GM23338 (cell line): ENCODE results near the gene PSMG2. TPM values are rescaled to one million over a fixed set of nuclear protein-coding genes. Genes with fewer than 3 reads are reported as not detected.

Experiments
- ATAC-seq: fragments of 200-7000 bp; cut with Tn5 transposase; 3 replicates; pipeline ENCODE4 v1.9.1; 2020
- DNase-seq: peaks from one replicate; pipeline ENCODE4 v3.0.0-alpha.2; 2015; ENCODE audit warnings: low spot score
- H2AFZ ChIP-seq: fragments of 200-600 bp; sonication (generic); 2 replicates; pipeline ENCODE4 v1.8.0; 2016; ENCODE audit warnings: antibody characterized with exemption, mild to moderate bottlenecking, moderate library complexity
- H3F3A ChIP-seq: fragments of 200-600 bp; sonication (generic); replicated peaks from 2 replicates; pipeline ENCODE4 v1.8.0; 2017; ENCODE audit warnings: antibody characterized with exemption, mixed run types, low read depth
- H3K27ac ChIP-seq: fragments of 200-600 bp; sonication (generic); 2 replicates; pipeline ENCODE4 v1.6.1; 2016; ENCODE audit warnings: low read depth
- H3K27me3 ChIP-seq: fragments of 200-600 bp; sonication (generic); 2 replicates; pipeline ENCODE4 v1.8.0; 2016; ENCODE audit warnings: mild to moderate bottlenecking, mixed run types, moderate library complexity; ENCODE audit not compliant: insufficient read depth
- H3K36me3 ChIP-seq: fragments of 200-600 bp; sonication (generic); 2 replicates; pipeline ENCODE4 v1.8.0; 2016; ENCODE audit warnings: mild to moderate bottlenecking; ENCODE audit not compliant: insufficient read depth
- H3K4me1 ChIP-seq: fragments of 200-600 bp; sonication (generic); 2 replicates; pipeline ENCODE4 v1.8.0; 2016; ENCODE audit warnings: mild to moderate bottlenecking, moderate library complexity; ENCODE audit not compliant: insufficient read depth
- H3K4me2 ChIP-seq: fragments of 200-600 bp; sonication (generic); 2 replicates; pipeline ENCODE4 v1.7.1; 2017; ENCODE audit warnings: mixed run types
- H3K4me3 ChIP-seq: fragments of 200-600 bp; sonication (generic); 2 replicates; pipeline ENCODE4 v1.6.1; 2016; ENCODE audit warnings: mixed run types
- H3K79me2 ChIP-seq: fragments of 200-600 bp; sonication (generic); replicated peaks from 2 replicates; pipeline ENCODE4 v1.8.0; 2017; ENCODE audit warnings: mild to moderate bottlenecking; ENCODE audit not compliant: insufficient read depth
- H3K9me2 ChIP-seq: fragments of 200-600 bp; sonication (generic); 2 replicates; pipeline ENCODE4 v1.8.0; 2017; ENCODE audit not compliant: insufficient read depth
- H4K20me1 ChIP-seq: fragments of 200-600 bp; sonication (generic); replicated peaks from 2 replicates; pipeline ENCODE4 v1.8.0; 2017; ENCODE audit warnings: mild to moderate bottlenecking; ENCODE audit not compliant: insufficient read depth
- H3K27ac Mint-ChIP-seq: 2 replicates; pipeline ENCODE4 v1.8.0; 2020; ENCODE audit warnings: inconsistent platforms, mild to moderate bottlenecking, moderate library complexity, mixed read lengths
- H3K27me3 Mint-ChIP-seq: 3 replicates; pipeline ENCODE4 v1.8.0; 2022; ENCODE audit warnings: low read depth, mild to moderate bottlenecking, moderate library complexity, mixed read lengths, inconsistent platforms; ENCODE audit not compliant: insufficient read depth, poor library complexity
- H3K36me3 Mint-ChIP-seq: 3 replicates; pipeline ENCODE4 v1.8.0; 2021; ENCODE audit warnings: low read depth, mild to moderate bottlenecking, inconsistent platforms, moderate library complexity, mixed read lengths
- H3K4me1 Mint-ChIP-seq: 3 replicates; pipeline ENCODE4 v1.8.0; 2020; ENCODE audit warnings: mild to moderate bottlenecking, inconsistent platforms, mixed read lengths
- H3K4me3 Mint-ChIP-seq: 3 replicates; pipeline ENCODE4 v1.8.0; 2021; ENCODE audit warnings: moderate library complexity, mild to moderate bottlenecking, inconsistent platforms, mixed read lengths
- H3K9me3 Mint-ChIP-seq: 3 replicates; pipeline ENCODE4 v1.8.0; 2020; ENCODE audit warnings: moderate library complexity, mild to moderate bottlenecking, inconsistent platforms, mixed read lengths
- CREB1 ChIP-seq: fragments of 250-450 bp; sonication (Bioruptor Pico); IDR thresholded peaks from 2 replicates; pipeline ENCODE4 v1.5.0; 2020; ENCODE audit warnings: low read depth, mild to moderate bottlenecking, moderate library complexity
- EZH2 ChIP-seq: fragments of 200-600 bp; sonication (generic); IDR thresholded peaks from one replicate; pipeline ENCODE4 v1.8.0; 2017; ENCODE audit warnings: antibody characterized with exemption, mild to moderate bottlenecking, low read depth; ENCODE audit not compliant: unreplicated experiment
- JUNB ChIP-seq: IDR thresholded peaks from one replicate; pipeline ENCODE4 v1.6.1; 2016; ENCODE audit warnings: antibody characterized with exemption; ENCODE audit not compliant: unreplicated experiment
- NANOG ChIP-seq: IDR thresholded peaks from 2 replicates; pipeline ENCODE4 v1.6.1; 2016; ENCODE audit warnings: antibody characterized with exemption, borderline replicate concordance
- POLR2AphosphoS5 ChIP-seq: IDR thresholded peaks from 2 replicates; pipeline ENCODE4 v1.6.1; 2016; ENCODE audit warnings: antibody characterized with exemption, low read depth
- STAT1 ChIP-seq: IDR thresholded peaks from one replicate; pipeline ENCODE4 v1.6.1; 2016; ENCODE audit warnings: antibody characterized with exemption; ENCODE audit not compliant: unreplicated experiment
- ZNF114 ChIP-seq: fragments of 250-450 bp; sonication (Bioruptor Pico); IDR thresholded peaks from 2 replicates; pipeline ENCODE4 v1.5.0; 2020; ENCODE audit warnings: mild to moderate bottlenecking, moderate library complexity
- ZNF331 ChIP-seq: fragments of 250-450 bp; sonication (Bioruptor Pico); IDR thresholded peaks from 2 replicates; pipeline ENCODE4 v1.5.0; 2020; ENCODE audit warnings: low read depth, mild to moderate bottlenecking, moderate library complexity
- polyA plus RNA-seq: library from polyadenylated mRNA; unstranded; fragments of >200 nt; fragmentation: Nextera tagmentation; extraction: Ambion mirVana; gene quantifications from 2 replicates; pipeline ENCODE4 v1.2.1, GENCODE V29; 2016
- total RNA-seq: library from RNA; depleted of rRNA; stranded (reverse); fragments of >200 nt; shearing (Covaris generic); gene quantifications from 2 replicates; pipeline ENCODE4 v1.2.3, GENCODE V29; 2014
- TF ChIP-seq, protein P1 (sequence below): IDR thresholded peaks from one replicate; pipeline ENCODE4 v1.6.1; 2018; ENCODE audit warnings: antibody characterized with exemption; ENCODE audit not compliant: unreplicated experiment
- TF ChIP-seq, protein P2 (sequence below), 2 experiments: fragments of 200-600 bp in 1 of 2; sonication (generic) in 1 of 2; conservative IDR thresholded peaks; 2 replicates each; pipeline versions ENCODE4 v1.5.1 to v1.6.1; 2016 to 2017; ENCODE audit warnings: antibody characterized with exemption in 2 of 2, low read depth in 2 of 2, mild to moderate bottlenecking in 2 of 2, moderate library complexity in 1 of 2
- TF ChIP-seq, protein P3 (sequence below): IDR thresholded peaks from 2 replicates; pipeline ENCODE4 v1.6.1; 2016; ENCODE audit warnings: antibody characterized with exemption

The PSMG2 gene
- total and polyA plus RNA-seq, 2 experiments from 2014 or later, result 87.8 to 151 TPM

DNA sequence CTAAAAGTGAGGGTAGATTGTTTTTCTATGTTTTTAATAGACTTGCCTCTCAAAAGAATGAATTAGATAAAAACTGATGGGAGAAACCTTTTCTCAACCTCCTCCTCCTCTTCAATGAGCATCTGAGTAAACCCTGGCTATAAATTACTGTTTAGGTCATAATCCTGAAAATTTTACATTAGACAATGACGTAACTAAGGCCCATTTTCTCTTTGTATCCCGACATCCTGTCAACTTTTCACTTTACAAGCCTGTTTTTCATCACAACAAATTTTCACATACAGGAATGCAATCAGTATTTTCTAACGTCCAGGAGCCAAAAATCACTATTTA, 46.3 kb upstream of the PSMG2 start:
- H3K79me2 ChIP-seq, result peaks cover 36% of the 10 kb centered on the region
- no peak for DNase-seq
- peaks cover 19% of the 10 kb centered on the region for H3K4me1 ChIP-seq
- H2AFZ ChIP-seq, result no peak overlapping the region
- peaks cover 3% of the 10 kb centered on the region; the same call in 1 of the 3 replicates for H3K36me3 Mint-ChIP-seq
- no peaks in the 10 kb centered on the region for H3K9me2 ChIP-seq
- H3K27ac ChIP-seq, result no peak overlapping the region
- H3K4me3 Mint-ChIP-seq, result peak overlapping the region; percentile 68
- H3K4me2 ChIP-seq, result peak overlapping the region; percentile 78
- H3K4me3 ChIP-seq, result peak overlapping the region; percentile 68
- H3K36me3 ChIP-seq, result no peaks in the 10 kb centered on the region
- no peaks in the 10 kb centered on the region; the same call in 1 of the 3 replicates for H3K9me3 Mint-ChIP-seq
- peaks cover 21% of the 10 kb centered on the region for H3K27me3 ChIP-seq
- H3K27ac Mint-ChIP-seq, result no peak overlapping the region
- ATAC-seq, result no peak
- peaks cover 26% of the 10 kb centered on the region for H3K27me3 Mint-ChIP-seq
- peaks cover 36% of the 10 kb centered on the region for H3K4me1 Mint-ChIP-seq
- peaks cover 7% of the 10 kb centered on the region for H3F3A ChIP-seq
- TF ChIP-seq EZH2 (no peak), ZNF114 (CRISPR knock-in tag) (no peak), NANOG (no peak), CREB1 (CRISPR knock-in tag) (no peak), ZNF331 (CRISPR knock-in tag) (no peak), JUNB (no peak), STAT1 (no peak), POLR2AphosphoS5 (no peak)
- TF ChIP-seq, protein P1, sequence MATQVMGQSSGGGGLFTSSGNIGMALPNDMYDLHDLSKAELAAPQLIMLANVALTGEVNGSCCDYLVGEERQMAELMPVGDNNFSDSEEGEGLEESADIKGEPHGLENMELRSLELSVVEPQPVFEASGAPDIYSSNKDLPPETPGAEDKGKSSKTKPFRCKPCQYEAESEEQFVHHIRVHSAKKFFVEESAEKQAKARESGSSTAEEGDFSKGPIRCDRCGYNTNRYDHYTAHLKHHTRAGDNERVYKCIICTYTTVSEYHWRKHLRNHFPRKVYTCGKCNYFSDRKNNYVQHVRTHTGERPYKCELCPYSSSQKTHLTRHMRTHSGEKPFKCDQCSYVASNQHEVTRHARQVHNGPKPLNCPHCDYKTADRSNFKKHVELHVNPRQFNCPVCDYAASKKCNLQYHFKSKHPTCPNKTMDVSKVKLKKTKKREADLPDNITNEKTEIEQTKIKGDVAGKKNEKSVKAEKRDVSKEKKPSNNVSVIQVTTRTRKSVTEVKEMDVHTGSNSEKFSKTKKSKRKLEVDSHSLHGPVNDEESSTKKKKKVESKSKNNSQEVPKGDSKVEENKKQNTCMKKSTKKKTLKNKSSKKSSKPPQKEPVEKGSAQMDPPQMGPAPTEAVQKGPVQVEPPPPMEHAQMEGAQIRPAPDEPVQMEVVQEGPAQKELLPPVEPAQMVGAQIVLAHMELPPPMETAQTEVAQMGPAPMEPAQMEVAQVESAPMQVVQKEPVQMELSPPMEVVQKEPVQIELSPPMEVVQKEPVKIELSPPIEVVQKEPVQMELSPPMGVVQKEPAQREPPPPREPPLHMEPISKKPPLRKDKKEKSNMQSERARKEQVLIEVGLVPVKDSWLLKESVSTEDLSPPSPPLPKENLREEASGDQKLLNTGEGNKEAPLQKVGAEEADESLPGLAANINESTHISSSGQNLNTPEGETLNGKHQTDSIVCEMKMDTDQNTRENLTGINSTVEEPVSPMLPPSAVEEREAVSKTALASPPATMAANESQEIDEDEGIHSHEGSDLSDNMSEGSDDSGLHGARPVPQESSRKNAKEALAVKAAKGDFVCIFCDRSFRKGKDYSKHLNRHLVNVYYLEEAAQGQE, result no peak
- TF ChIP-seq, protein P2, sequence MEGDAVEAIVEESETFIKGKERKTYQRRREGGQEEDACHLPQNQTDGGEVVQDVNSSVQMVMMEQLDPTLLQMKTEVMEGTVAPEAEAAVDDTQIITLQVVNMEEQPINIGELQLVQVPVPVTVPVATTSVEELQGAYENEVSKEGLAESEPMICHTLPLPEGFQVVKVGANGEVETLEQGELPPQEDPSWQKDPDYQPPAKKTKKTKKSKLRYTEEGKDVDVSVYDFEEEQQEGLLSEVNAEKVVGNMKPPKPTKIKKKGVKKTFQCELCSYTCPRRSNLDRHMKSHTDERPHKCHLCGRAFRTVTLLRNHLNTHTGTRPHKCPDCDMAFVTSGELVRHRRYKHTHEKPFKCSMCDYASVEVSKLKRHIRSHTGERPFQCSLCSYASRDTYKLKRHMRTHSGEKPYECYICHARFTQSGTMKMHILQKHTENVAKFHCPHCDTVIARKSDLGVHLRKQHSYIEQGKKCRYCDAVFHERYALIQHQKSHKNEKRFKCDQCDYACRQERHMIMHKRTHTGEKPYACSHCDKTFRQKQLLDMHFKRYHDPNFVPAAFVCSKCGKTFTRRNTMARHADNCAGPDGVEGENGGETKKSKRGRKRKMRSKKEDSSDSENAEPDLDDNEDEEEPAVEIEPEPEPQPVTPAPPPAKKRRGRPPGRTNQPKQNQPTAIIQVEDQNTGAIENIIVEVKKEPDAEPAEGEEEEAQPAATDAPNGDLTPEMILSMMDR (conservative IDR thresholded peaks at IDR 0.05; ENCODE audit: low read depth in 2 of 2), result no peak
- TF ChIP-seq, protein P3, sequence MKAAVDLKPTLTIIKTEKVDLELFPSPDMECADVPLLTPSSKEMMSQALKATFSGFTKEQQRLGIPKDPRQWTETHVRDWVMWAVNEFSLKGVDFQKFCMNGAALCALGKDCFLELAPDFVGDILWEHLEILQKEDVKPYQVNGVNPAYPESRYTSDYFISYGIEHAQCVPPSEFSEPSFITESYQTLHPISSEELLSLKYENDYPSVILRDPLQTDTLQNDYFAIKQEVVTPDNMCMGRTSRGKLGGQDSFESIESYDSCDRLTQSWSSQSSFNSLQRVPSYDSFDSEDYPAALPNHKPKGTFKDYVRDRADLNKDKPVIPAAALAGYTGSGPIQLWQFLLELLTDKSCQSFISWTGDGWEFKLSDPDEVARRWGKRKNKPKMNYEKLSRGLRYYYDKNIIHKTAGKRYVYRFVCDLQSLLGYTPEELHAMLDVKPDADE, result no peak
- H4K20me1 ChIP-seq, result peaks cover 5% of the 10 kb centered on the region; the same call in 1 of the 2 replicates
